A673 (cell line): ENCODE measurements around the gene CCDC30. TPM values are rescaled to one million over a fixed set of nuclear protein-coding genes. Genes with fewer than 3 reads are reported as not detected.

Experiments used
- BruUV-seq: library from RNA; stranded (reverse); fragments of 400-500 nt; replicated peaks from 2 replicates; lab custom pipeline; 2021; lab: Mats Ljungman, UMichigan
- CTCF ChIA-PET: fragments of 300-600 bp; sonication (Branson Sonifier 250); formaldehyde crosslinking; loops from one replicate; lab custom pipeline; 2022; ENCODE audit warnings: antibody characterized with exemption; lab: Charles Lee
- POLR2A ChIA-PET: fragments of 300-600 bp; sonication (Branson Sonifier 250); formaldehyde crosslinking; loops from one replicate; lab custom pipeline; 2022; ENCODE audit warnings: antibody characterized with exemption; ENCODE audit not compliant: low non-redundant PET; lab: Charles Lee
- DNase-seq: peaks from one replicate; pipeline ENCODE4 v3.0.0-alpha.2; 2015; ENCODE audit warnings: low spot score
- H3K27ac ChIP-seq: fragments of 200-600 bp; sonication (generic); 2 replicates; pipeline ENCODE4 v1.5.1; 2016; ENCODE audit warnings: mixed run types, low read depth, mild to moderate bottlenecking, mixed read lengths, antibody characterized with exemption, low read length; ENCODE audit not compliant: poor library complexity, severe bottlenecking
- H3K27me3 ChIP-seq: fragments of 200-600 bp; sonication (generic); replicated peaks from 2 replicates; pipeline ENCODE4 v1.6.1; 2017; ENCODE audit warnings: mixed run types, low read depth, mild to moderate bottlenecking, mixed read lengths, antibody characterized with exemption, low read length; ENCODE audit not compliant: insufficient read depth, poor library complexity
- H3K36me3 ChIP-seq: fragments of 200-600 bp; sonication (generic); 2 replicates; pipeline ENCODE4 v1.6.1; 2016; ENCODE audit warnings: mixed run types, mild to moderate bottlenecking, mixed read lengths, antibody characterized with exemption, low read length; ENCODE audit not compliant: insufficient read depth, poor library complexity, severe bottlenecking
- H3K4me1 ChIP-seq: fragments of 200-600 bp; sonication (generic); 2 replicates; pipeline ENCODE4 v1.6.1; 2017; ENCODE audit warnings: mixed run types, mild to moderate bottlenecking, mixed read lengths, antibody characterized with exemption, low read length; ENCODE audit not compliant: insufficient read depth, poor library complexity, severe bottlenecking
- H3K4me3 ChIP-seq: fragments of 200-600 bp; sonication (generic); 2 replicates; pipeline ENCODE4 v1.5.1; 2016; ENCODE audit warnings: low read depth, mixed run types, mild to moderate bottlenecking, mixed read lengths, low read length; ENCODE audit not compliant: poor library complexity, severe bottlenecking
- H3K9me3 ChIP-seq: fragments of 200-600 bp; sonication (generic); 2 replicates; pipeline ENCODE4 v1.6.1; 2016; ENCODE audit warnings: mixed run types, low read depth, mild to moderate bottlenecking, mixed read lengths, antibody characterized with exemption, low read length; ENCODE audit not compliant: poor library complexity, severe bottlenecking
- EZH2 ChIP-seq: fragments of 200-600 bp; sonication (generic); IDR thresholded peaks from 2 replicates; pipeline ENCODE4 v1.6.1; 2017; ENCODE audit warnings: borderline replicate concordance, low read depth, mild to moderate bottlenecking, mixed read lengths, antibody characterized with exemption, low read length; ENCODE audit not compliant: poor library complexity, severe bottlenecking
- intact Hi-C: fragments of 100-400 bp; cut with micrococcal nuclease; formaldehyde crosslinking; loops from one replicate; pipeline ENCODE4 v1.10.0; 2022; ENCODE audit not compliant: unreplicated experiment
- total RNA-seq: library from RNA; stranded (reverse); gene quantifications from 2 replicates; pipeline ENCODE4 v1.2.3, GENCODE V29; 2021
- TF ChIP-seq, protein P1 (sequence below): fragments of 300-800, 200-600 bp; sonication (generic); conservative IDR thresholded peaks from 2 replicates; pipeline ENCODE4 v1.5.1; 2017; ENCODE audit warnings: low read depth, mild to moderate bottlenecking, antibody characterized with exemption, low read length, moderate library complexity, mixed read lengths

Gene CCDC30
- total RNA-seq, 1 experiment from 2014 or later = 4.8 TPM

DNA sequence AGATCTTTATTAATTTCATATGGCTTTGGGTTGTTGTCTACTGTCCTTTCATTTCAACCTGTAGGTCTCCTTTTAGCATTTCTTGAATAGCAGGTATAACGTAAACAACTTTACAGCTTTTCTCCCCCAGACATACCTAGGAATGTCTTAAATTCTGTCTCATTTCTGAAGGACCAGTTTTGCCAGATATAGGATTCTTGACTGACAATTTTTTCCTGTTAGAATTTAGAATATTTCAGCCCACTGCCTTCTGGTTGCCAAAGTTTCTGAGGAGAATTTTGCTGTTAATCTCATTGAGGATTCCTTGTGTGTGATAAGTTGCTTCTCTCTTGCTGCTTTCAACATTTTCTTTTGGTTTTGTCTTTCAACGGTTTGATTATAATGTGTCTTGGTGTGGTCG, 60.1 kb downstream of the CCDC30 start:
- Histone ChIP-seq H3K27me3 (no peaks in the 10 kb centered on the region), H3K4me3 (no peak overlapping the region), H3K27ac (no peak overlapping the region), H3K36me3 (no peaks in the 10 kb centered on the region), H3K4me1 (no peaks in the 10 kb centered on the region), H3K9me3 (peaks cover 13% of the 10 kb centered on the region)
- no peak for DNase-seq
- TF ChIP-seq EZH2 = no peak
- TF ChIP-seq, protein P1, sequence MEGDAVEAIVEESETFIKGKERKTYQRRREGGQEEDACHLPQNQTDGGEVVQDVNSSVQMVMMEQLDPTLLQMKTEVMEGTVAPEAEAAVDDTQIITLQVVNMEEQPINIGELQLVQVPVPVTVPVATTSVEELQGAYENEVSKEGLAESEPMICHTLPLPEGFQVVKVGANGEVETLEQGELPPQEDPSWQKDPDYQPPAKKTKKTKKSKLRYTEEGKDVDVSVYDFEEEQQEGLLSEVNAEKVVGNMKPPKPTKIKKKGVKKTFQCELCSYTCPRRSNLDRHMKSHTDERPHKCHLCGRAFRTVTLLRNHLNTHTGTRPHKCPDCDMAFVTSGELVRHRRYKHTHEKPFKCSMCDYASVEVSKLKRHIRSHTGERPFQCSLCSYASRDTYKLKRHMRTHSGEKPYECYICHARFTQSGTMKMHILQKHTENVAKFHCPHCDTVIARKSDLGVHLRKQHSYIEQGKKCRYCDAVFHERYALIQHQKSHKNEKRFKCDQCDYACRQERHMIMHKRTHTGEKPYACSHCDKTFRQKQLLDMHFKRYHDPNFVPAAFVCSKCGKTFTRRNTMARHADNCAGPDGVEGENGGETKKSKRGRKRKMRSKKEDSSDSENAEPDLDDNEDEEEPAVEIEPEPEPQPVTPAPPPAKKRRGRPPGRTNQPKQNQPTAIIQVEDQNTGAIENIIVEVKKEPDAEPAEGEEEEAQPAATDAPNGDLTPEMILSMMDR = no peak
- ChIA-PET CTCF (no interaction called here), POLR2A (no interaction called here)
- no TSS peak for BruUV-seq
- intact Hi-C loops = no loop called here

DNA sequence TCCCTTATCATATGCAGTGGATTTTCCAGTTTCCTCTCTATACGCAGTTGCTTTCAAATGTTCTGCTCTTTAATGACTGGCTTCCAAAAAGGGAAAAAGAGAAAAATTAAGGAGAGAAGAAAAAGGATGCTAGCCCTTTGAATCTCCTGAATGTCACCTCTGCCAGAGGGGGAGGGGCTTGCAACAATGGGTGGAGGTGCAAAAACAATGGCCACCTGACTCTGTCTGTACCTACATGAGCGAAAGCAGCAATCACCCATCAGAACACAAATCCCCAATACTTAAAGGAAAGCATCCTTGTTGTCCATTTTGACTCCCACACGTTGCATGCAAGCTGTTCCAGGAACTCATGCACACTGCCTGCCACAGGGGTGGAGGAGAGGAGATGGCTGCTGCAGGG, 61.2 kb downstream of the CCDC30 start:
- no peaks in the 10 kb centered on the region for H3K4me1 ChIP-seq
- ChIA-PET CTCF (no interaction called here), POLR2A (no interaction called here)
- no peak overlapping the region for H3K27ac ChIP-seq
- BruUV-seq = no TSS peak
- DNase-seq = no peak
- H3K4me3 ChIP-seq = no peak overlapping the region
- no peaks in the 10 kb centered on the region for H3K36me3 ChIP-seq
- no peaks in the 10 kb centered on the region for H3K27me3 ChIP-seq
- intact Hi-C loops = no loop called here
- TF ChIP-seq, protein P1 = no peak
- no peak for TF ChIP-seq EZH2
- peaks cover 5% of the 10 kb centered on the region for H3K9me3 ChIP-seq

DNA sequence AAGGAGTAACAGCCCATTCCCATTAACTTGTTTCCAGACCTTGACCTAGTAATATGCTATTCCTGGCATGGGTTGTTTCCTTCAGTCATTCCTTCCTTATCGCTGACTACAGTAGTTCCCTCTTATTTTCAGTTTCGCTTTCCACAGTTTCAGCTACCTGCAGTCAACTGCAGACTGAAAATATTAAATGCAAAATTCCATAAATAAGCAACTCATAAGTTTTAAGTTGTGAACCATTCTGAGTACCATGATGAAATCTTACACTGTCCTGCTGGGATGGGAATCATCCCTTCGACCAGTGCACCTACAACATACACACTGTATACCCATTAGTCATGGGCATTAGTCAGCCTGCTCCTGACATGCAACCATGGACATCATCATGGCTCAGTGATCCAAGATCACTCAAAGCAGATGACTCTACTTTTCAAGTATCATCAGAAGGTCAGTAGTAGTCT, 66.7 kb downstream of the CCDC30 start:
- no peaks in the 10 kb centered on the region for H3K36me3 ChIP-seq
- ChIA-PET CTCF (no interaction called here), POLR2A (no interaction called here)
- no peaks in the 10 kb centered on the region for H3K27me3 ChIP-seq
- DNase-seq = no peak
- H3K4me3 ChIP-seq = no peak overlapping the region
- no TSS peak for BruUV-seq
- intact Hi-C loops = no loop called here
- H3K27ac ChIP-seq = no peak overlapping the region
- no peaks in the 10 kb centered on the region for H3K9me3 ChIP-seq
- no peaks in the 10 kb centered on the region for H3K4me1 ChIP-seq
- TF ChIP-seq, protein P1 = no peak
- no peak for TF ChIP-seq EZH2
